Right lobe of liver (tissue), 4 donors: Measurements from ENCODE around the gene PGRMC2.
"Not testable (repeated sequence)": the region's sequence is repeated elsewhere in the genome, so short reads cannot be mapped to it uniquely, and the experiment has no call there.

Source experiments
- POLR2A ChIP-seq: fragments of 450-650 bp; IDR thresholded peaks from one replicate; pipeline ENCODE4 v1.6.1; 2017; ENCODE audit warnings: antibody characterized with exemption, mild to moderate bottlenecking
- TF ChIP-seq, protein P1 (sequence below), 4 donors: fragments of 200-600 bp in 3 of 4; fragments of 450-650 bp in 1 of 4; IDR thresholded peaks; one replicate each; pipeline versions ENCODE4 v1.5.1 to v1.8.0; 2016 to 2022; ENCODE audit warnings: antibody characterized with exemption in 4 of 4, mild to moderate bottlenecking in 2 of 4
- donor health status: DM: no; HTN: no; CAD: no.
- donor health status: DM: no; HTN: no; CAD: no.
- donor health status: DM: no; HTN: yes; CAD: no.

DNA sequence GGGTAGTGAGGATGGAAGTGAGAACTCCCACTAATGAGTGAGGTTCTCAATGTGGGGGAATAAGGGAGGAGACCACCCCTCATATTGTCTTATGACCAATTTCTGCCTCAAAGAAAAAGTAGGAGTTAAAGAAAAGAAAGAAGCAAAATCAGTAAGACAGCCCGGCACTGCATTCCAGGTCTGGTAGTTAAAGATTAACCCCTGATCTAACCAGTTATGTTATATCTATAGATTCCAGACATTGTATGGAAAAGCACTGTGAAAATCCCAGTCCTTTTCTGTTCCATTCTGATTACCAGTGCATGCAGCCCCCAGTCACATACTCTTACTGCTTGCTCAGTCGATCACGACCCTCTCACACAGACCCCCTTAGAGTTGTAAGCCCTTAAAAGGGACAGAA is 20.4 kb downstream of the PGRMC2 start:
- TF ChIP-seq, protein P1, sequence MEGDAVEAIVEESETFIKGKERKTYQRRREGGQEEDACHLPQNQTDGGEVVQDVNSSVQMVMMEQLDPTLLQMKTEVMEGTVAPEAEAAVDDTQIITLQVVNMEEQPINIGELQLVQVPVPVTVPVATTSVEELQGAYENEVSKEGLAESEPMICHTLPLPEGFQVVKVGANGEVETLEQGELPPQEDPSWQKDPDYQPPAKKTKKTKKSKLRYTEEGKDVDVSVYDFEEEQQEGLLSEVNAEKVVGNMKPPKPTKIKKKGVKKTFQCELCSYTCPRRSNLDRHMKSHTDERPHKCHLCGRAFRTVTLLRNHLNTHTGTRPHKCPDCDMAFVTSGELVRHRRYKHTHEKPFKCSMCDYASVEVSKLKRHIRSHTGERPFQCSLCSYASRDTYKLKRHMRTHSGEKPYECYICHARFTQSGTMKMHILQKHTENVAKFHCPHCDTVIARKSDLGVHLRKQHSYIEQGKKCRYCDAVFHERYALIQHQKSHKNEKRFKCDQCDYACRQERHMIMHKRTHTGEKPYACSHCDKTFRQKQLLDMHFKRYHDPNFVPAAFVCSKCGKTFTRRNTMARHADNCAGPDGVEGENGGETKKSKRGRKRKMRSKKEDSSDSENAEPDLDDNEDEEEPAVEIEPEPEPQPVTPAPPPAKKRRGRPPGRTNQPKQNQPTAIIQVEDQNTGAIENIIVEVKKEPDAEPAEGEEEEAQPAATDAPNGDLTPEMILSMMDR (IDR thresholded peaks at IDR 0.05) = not testable (repeated sequence)
- TF ChIP-seq POLR2A = not testable (repeated sequence)
